ENCODE results near the gene PRSS53.

- TF ChIP-seq EP300 (IDR thresholded peaks at IDR 0.05) = no peak
- no peak for TF ChIP-seq CTCF (IDR thresholded peaks at IDR 0.05)
- no peak for TF ChIP-seq POLR2A (IDR thresholded peaks at IDR 0.05)
Observed at GRCh38 chr16:31113121-31114120, 24.7 kb upstream of the PRSS53 start.
